Hindlimb muscle (tissue), 1 donor: ENCODE results near the gene B9D1. TPM values are rescaled to one million over a fixed set of nuclear protein-coding genes. Genes with fewer than 3 reads are reported as not detected.

ENCODE experiments used
- DNase-seq: peaks from one replicate; pipeline ENCODE4 v3.0.0-alpha.2; 2013
- polyA plus RNA-seq: library from polyadenylated mRNA; unstranded; fragments of 120-200 nt; gene quantifications from one replicate; pipeline ENCODE4 v1.2.1, GENCODE V29; 2013; ENCODE audit not compliant: insufficient read length

Gene B9D1
- polyA plus RNA-seq, 1 donor = 6.1 TPM

DNA sequence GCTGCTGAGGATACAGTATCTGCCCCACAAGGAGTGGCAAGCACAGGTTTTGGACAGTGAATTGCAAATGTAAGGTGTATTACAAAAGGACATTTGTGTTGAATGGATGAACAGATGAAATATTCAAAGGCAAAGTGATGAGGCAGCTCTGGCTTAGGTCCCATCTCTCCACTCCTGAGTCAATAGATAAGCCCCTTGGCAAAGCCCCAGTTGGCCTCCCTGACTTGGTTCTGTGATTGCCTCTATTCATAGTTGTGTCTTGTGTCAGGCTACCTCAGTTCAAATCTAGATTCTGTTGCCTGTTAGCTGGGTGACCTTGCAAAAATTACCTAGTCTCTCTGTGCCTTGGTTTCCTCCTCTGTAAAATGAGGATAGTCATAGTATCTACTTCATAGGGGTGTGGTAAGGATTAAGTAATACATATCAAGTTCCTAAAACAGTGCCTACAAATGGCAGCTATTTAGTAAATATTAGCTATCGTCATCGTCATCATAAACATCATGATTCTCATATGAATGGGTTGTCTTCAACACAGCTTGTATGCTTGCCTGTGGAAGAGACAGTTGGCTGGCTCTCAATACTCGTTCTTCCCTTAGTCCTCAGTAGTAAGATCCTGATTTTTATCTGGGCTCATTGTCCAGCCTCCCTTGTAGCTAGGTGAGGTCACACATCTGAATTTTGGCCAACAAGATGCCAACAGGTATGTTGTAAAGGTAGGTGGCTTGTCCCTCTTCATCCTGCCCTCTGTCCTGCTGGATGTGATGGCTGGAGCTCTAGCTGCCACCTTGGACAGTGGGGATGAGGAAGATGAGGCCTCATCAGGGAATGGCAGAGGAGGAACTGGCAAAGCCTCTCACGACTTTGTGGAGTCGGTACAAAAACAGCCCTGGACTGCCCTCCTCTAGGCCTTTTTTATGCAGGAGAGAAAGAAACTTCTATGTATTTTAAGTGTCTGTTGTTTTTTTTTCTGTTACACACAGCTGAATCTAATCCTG lies 26.6 kb upstream of the B9D1 start:
- DNase-seq = no peak

DNA sequence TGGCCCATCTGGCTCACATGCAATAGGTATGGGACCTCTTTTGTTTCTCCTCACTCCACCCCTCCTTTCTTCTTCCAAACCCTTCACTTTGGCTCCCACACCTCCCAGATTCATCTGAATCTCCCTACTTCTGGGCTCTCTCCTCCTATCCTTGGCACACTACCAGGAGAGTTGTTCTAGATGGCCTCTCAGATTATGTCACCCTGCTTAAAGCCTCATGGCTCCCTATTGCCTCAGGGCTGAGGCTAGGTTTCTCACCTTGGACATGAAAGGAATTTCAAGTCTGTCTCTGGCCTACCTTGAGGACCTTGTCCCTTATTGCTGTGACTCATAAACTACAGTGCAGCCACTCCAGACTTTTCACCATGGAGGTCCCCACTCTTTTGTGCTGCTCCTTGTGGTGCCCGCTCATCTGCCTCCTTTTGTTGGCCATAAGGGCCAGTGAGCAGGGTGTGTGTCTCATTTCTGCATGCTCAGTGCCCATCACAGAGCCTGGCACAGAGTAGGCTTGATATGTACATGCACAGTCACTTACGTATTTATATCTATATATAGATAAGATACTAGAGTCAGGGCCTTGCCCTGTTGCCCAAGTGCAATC lies 25.5 kb upstream of the B9D1 start:
- peak; percentile 84 for DNase-seq

DNA sequence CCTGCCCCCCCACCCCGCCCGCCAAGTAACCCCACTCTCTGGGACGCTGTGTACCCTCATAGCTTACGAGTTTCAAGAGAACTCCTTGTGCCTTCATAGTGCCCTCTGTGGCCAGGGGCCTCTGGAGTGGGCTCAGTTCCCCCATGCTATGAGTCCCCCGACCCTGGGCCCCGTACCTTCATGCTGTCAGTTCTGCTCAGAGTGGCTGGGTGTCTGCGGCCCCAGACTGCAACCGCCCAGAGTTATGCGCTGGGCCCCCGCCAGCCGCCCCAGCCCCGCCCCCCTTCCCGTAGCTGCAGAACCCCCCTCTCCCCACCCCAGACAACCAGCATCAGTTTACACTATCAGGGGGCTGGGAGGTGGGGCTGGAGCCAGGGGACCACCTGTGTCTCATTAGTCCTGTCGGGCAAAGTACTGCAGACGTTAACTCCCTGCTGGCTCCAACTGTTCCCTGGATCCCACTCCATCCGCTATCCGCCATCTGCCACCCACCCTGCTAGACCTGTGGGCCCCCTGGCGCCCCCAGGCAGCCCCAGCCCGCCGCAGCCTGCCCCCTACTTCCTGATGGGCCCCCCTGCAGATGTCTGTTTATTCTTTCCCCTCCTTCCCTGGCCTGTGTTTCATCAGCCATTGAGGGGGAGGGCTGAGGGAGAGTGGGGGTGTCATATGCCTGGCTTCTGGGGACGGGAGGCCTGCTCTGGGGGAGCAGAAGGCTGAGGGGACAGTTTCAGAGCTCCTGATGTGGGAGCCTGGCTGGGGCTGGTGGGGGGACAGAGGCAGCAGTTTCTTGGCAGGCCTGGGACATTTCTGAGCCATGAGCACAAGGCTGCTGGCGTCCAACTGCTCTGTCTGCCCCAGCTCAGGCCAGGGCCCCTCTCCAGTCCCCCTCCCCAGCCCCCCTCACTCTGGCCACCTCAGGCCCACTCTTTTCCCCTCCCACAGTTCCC lies 24.7 kb upstream of the B9D1 start, which contains the start of gene MFAP4:
Gene MFAP4 (minus strand): TSS at position 217 of the 947 bp plus-strand sequence. CDS start 35 bp downstream, at position 182.
- DNase-seq = peak; percentile 91

DNA sequence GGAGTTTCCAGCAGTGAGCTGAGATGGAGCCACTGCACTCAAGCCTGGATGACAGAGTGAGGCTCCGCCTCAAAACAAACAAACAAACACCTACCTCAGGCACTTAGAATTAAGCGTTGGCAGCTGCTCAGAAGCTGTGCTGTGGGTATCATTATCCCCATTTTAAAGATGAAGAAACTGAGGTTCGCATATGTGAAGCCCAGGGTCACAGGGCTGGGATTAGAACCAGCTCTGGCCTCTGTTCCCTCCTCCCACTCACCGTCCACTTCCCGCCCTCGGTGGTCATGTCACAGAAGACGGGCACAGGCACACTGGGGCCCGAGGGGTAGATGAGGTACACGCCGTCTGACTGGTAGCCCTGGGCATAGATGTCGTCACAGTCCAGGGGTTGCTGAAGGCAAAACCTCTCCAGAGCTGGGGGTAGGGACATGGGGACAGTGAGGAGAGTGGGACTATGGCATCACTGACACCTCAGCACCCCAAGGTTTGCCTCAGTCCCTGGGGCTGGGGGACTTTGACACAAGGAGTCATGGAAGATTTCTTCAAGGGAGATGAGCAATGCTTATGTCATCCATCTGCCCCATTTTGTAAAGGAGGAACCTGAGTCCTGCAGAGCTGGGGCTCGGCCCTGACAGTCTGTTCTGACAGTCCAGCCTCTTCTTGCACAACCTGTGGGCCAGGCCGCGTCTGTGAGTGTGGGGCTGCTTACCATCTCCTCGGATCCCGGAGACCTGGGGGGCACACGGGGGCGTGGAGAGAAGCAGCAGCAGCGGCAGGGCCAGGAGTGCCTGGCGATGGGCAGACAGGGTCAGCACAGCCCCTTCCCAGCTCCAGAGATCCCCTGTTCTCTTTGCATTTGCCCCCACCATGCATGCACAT lies 23.8 kb upstream of the B9D1 start:
- no peak for DNase-seq

DNA sequence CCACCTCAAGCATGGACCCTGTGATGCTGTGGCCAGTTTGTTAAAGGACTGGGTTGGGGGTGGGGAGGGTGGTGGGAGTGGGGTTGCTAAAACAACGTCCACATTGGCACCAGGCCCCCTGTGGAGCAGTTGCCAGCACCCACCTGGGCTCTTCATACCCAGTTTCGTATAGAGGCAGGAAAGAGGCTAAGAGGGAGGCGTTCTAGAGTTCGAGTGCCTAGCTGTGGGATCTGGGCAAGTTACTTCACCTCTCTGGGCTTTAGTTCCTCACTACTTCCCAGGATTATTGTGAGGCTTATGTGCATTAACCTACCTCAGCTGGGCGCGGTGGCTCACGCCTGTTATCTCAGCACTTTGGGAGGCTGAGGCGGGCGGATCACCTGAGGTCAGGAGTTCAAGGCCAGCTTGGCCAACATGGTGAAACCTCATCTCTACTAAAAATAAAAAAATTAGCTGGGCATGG lies 23.0 kb upstream of the B9D1 start:
- no peak for DNase-seq

DNA sequence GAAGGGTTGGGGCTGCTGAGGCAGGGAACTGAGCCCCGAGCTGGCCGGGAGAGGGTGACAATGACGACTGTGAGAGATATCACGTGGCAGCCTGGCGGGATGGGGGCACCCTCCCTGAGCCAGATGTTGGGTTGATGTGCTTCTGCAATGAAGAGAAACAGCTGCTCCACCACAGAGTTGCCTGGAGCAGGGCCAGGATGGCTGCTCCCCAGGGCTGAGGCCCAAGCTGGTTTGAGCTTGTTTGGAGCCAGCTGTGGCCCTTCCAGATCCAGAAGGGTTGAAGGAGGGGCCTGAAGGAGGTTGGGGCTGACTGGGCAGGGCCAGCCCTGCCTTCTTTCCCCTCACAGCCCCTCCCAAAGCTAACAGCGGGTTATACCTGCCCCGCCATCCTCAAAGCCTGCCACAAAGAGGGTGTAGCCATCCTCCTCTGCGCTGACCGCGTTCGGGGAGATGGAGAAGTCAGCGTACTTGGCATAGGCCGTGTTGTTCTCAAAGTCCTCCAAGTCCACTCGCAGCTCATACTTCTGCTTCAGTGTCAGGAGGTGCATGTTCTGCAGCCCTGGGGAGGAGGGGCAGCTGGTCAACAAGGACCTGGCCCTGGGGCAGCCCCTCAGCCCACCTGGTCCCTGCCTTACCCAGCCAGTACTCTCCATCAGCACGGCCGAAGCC lies 22.3 kb upstream of the B9D1 start:
- peak; percentile 89 for DNase-seq

DNA sequence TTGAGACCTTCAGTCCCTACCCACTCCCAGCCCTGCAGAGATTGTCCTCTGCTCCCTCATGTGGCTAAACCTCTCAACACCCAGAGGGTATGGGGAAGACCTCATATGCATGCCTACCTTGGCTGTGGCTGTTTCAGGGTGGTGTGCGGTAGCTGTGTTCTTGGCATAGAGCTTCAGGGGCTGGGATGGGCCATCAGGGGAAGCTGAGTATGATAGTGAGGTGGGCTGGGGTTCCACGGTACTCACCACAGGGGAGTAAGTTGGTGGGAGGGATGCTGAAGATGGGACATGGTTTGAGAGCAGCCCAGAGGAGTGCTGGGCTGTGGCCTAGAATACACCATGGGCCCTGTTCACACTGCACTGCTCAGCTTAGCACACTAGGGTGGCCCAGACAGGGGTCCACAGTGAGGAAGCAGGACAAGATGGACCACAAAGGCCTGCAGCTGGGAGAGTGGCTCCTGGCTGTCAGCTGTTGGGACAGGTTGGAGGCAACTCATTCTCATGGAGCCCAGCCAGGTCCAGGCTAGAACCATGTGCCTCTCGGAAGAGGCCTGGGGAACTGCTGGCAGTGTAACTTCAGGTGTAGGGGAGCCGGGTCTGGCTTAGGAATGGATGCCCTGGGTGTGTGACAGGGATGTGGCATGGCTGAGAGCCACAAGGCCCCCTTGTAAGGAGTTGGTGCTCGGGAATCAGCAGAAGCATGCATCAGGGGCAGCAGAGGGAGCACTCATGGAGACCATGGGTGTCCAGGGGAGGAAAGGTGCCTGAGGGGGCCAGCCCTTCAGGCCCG lies 21.4 kb upstream of the B9D1 start:
- DNase-seq = no peak

DNA sequence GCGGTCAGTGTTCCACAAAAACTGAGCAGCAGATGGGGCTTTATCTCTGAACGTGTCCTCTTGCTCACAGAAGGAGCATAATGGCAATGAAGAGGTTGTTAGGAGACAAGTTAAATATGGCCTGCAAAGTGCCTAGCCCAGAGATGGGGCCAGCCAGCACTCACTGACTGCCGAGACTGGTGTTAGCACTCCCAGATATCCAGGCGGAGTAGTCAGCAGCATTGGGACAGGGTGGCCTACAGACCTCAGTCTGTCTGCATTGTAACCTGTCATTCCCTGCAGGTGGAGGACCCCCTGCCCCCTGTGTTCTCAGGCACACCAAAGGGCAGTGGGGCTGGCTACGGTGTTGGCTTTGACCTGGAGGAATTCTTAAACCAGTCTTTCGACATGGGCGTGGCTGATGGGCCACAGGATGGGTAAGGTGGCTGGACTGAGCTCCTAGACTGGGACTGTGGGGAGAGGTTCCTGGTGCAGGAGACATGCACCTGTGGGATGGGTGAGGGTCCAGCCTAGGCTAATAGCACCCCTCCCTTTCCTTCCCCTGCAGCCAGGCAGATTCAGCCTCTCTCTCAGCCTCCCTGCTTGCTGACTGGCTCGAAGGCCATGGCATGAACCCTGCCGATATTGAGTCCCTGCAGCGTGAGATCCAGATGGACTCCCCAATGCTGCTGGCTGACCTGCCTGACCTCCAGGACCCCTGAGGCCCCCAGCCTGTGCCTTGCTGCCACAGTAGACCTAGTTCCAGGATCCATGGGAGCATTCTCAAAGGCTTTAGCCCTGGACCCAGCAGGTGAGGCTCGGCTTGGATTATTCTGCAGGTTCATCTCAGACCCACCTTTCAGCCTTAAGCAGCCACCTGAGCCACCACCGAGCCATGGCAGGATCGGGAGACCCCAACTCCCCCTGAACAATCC lies 20.3 kb upstream of the B9D1 start:
- no peak for DNase-seq

DNA sequence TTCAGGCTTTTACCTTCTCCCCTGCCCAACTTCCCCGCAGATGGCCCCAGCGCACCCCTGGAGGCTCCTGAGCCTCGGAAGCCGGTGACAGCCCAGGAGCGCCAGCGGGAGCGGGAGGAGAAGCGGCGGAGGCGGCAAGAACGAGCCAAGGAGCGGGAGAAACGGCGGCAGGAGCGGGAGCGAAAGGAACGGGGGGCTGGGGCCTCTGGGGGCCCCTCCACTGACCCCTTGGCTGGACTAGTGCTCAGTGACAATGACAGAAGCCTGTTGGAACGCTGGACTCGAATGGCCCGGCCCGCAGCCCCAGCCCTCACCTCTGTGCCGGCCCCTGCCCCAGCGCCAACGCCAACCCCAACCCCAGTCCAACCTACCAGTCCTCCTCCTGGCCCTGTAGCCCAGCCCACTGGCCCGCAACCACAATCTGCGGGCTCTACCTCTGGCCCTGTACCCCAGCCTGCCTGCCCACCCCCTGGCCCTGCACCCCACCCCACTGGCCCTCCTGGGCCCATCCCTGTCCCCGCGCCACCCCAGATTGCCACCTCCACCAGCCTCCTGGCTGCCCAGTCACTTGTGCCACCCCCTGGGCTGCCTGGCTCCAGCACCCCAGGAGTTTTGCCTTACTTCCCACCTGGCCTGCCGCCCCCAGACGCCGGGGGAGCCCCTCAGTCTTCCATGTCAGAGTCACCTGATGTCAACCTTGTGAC lies 19.4 kb upstream of the B9D1 start:
- DNase-seq = no peak

DNA sequence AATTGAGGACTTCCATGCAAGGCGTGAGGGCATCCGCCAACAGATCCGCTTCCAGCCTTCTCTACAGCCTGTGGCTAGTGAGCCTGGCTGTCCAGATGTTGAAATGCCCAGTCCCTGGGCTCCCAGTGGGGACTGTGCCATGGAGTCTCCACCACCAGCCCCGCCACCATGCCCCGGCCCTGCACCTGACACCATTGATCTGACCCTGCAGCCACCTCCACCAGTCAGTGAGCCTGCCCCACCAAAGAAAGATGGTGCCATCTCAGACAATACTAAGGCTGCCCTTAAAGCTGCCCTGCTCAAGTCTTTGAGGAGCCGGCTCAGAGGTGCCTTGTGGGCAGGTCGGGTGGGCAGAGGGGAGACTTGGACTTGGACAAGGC lies 18.8 kb upstream of the B9D1 start:
- no peak for DNase-seq

DNA sequence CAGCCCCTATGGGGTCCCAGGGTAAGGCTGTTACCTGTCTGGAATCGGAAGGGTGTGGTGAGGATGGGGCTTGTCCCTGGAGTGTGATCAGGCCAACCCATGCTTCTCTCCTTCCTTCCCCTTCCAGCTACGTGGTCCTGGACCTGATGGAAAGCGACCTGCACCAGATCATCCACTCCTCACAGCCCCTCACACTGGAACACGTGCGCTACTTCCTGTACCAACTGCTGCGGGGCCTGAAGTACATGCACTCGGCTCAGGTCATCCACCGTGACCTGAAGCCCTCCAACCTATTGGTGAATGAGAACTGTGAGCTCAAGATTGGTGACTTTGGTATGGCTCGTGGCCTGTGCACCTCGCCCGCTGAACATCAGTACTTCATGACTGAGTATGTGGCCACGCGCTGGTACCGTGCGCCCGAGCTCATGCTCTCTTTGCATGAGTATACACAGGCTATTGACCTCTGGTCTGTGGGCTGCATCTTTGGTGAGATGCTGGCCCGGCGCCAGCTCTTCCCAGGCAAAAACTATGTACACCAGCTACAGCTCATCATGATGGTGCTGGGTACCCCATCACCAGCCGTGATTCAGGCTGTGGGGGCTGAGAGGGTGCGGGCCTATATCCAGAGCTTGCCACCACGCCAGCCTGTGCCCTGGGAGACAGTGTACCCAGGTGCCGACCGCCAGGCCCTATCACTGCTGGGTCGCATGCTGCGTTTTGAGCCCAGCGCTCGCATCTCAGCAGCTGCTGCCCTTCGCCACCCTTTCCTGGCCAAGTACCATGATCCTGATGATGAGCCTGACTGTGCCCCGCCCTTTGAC lies 18.2 kb upstream of the B9D1 start:
- no peak for DNase-seq

DNA sequence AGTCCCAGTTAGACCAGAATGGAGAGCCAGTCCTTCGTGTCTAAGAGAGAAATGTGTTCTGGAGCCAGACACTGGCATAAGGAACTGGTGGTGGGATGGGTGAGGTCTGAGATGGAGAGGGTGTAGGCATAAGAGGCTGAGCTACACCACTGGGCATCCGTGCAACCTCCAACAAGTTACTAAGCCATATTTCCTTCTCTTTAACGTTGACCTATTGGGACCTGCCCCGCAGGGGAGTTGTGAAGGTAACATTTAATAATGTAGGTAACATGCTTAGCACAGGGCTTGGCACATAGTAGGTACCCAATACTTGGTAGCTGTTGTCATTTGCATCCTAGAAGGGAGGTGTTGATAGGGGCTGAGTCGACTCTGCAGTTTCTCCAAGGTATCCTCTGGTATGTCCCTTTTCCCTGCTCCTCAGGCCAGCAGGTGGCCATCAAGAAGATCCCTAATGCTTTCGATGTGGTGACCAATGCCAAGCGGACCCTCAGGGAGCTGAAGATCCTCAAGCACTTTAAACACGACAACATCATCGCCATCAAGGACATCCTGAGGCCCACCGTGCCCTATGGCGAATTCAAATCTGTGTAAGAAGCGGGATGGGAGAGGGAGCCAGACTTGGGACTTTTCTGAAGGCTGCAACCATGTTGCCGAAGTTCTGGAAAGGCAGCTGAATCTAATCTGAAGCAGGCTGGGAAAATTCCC lies 17.0 kb upstream of the B9D1 start:
- no peak for DNase-seq

DNA sequence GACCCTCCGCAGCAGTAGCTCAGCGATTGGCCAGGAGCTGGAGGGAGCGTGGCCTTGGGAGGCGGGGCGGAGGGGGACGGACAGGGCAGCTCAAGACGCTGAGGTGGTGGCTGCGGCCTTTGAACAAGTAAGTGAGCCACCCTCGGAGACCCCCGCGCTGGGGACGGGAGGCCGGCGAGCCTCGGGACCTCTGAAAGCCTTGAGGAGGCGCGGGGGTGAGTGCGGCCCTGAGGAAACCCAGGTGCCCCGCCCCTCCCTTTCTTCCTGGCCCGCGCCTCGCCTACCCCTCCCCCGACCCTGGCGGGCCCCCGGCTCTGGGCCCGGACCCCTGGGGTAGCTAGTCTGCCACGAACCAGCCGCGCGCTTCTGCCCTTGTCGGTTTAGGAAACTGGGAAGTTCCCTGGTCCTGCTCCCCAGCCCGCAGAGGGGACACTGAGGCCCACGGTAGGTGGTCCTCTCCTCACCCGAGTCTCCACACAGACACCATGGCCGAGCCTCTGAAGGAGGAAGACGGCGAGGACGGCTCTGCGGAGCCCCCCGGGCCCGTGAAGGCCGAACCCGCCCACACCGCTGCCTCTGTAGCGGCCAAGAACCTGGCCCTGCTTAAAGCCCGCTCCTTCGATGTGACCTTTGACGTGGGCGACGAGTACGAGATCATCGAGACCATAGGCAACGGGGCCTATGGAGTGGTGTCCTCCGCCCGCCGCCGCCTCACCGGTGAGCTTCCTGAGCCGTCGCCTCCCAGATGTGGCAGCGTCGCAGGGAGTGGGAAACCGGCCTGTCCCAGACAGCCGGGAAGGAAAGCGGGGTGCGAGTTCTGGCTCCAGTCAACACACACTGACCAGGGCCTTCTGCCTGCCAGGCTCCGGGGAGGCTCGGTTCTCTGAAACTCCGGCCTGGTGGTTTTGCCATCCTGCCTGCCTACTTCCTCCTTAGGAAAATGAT lies 16.2 kb upstream of the B9D1 start, which contains the start of gene MAPK7:
Gene MAPK7 (plus strand): TSS at position 83 of the 945 bp plus-strand sequence. CDS start 403 bp downstream, at position 486.
- DNase-seq = no peak

DNA sequence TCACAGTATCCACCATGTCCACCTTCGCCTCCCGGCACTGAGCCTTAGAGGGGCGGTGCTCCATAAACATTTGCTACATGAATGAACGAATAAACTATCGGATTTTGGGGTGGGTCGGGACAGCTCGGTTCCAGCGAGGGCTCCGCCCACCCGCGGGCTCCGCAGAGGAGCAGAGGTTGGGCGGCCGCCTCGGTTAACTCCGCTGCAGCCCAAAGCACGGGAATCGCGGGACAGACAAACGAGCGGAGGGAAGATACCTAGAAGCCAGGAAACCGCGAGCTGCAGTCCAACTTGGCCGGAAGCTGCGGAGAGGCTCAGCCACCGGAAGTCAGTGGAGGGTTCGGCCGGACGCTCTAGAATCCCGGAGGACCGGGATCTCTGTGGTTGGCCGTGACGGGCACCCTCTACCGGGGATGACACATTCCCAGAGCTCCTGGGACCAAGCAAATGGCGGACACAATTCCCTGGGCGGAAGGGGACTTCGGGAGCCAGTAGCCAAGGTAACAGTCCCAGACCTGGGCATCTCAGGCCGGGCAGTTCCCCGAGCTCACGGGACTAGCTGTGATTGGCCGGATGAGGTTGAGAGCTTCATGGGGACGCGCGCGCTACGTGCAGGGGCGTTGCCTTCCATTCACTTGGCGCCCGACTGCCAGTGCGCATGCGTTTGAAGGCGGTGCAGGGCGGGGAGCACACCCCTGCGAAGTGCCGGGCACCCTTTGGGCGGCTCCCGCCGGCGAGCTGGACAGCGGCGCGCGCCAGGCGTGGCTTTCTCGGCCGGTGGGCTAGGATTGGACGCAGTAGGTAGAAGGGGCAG lies 15.3 kb upstream of the B9D1 start:
- DNase-seq = peak; percentile 99
